Right hindlimb (tissue), 1 donor: Measurements from ENCODE around the gene GABRQ.
"Not testable (repeated sequence)": the region's sequence is repeated elsewhere in the genome, so short reads cannot be mapped to it uniquely, and the experiment has no call there.

Source experiments
- DNase-seq: peaks from one replicate; pipeline ENCODE4 v3.0.0-alpha.2; 2018

GABRQ gene

GRCh38 chrX:152663086-152663485 is 25.4 kb downstream of the GABRQ start:
- DNase-seq = no peak

GRCh38 chrX:152674135-152674534 is 36.4 kb downstream of the GABRQ start:
- no peak for DNase-seq

GRCh38 chrX:152674652-152675051 is 37.0 kb downstream of the GABRQ start:
- DNase-seq = not testable (repeated sequence)

- not testable (repeated sequence) for DNase-seq
These were observed 43.3 kb downstream of the GABRQ start for GRCh38 chrX:152681012-152681411.

- DNase-seq = not testable (repeated sequence)
These were observed 60.5 kb downstream of the GABRQ start, which contains the start of gene MAGEA3 for GRCh38 chrX:152697952-152698931. MAGEA3 (plus strand) TSS chrX:152698794; CDS start chrX:152700833, 2,039 bp downstream.

GRCh38 chrX:152700390-152700789 is 62.7 kb downstream of the GABRQ start:
- DNase-seq = not testable (repeated sequence)

GRCh38 chrX:152706500-152706899 is 68.8 kb downstream of the GABRQ start:
- not testable (repeated sequence) for DNase-seq
